Cardiac muscle cell (in vitro differentiated cells and primary cell): ENCODE results near the gene IFI27L2. TPM values are rescaled to one million over a fixed set of nuclear protein-coding genes. Genes with fewer than 3 reads are reported as not detected.
A peak's percentile ranks its signal among the peaks of the same experiment; 100 is the strongest.

Experiments
- DNase-seq, 2 donors: peaks; one replicate each; pipeline versions ENCODE4 v3.0.0 to v3.0.0-alpha.2; 2010 to 2017; ENCODE audit warnings: low read depth in 1 of 2, low spot score in 1 of 2
- H3K27ac ChIP-seq: fragments of 200-600 bp; sonication (generic); 2 replicates; pipeline ENCODE4 v1.5.1; 2016
- H3K27me3 ChIP-seq: fragments of 200-600 bp; sonication (generic); 2 replicates; pipeline ENCODE4 v1.6.0; 2016; ENCODE audit warnings: control low read depth
- H3K36me3 ChIP-seq: fragments of 200-600 bp; sonication (generic); 2 replicates; pipeline ENCODE4 v1.5.1; 2016; ENCODE audit warnings: control low read depth
- H3K4me1 ChIP-seq: fragments of 200-600 bp; sonication (generic); 2 replicates; pipeline ENCODE4 v1.8.1; 2017; ENCODE audit warnings: low read depth, mild to moderate bottlenecking, mixed run types
- H3K4me3 ChIP-seq: fragments of 200-600 bp; sonication (generic); 2 replicates; pipeline ENCODE4 v1.5.1; 2016; ENCODE audit warnings: mild to moderate bottlenecking
- H3K9me3 ChIP-seq: fragments of 200-600 bp; sonication (generic); 2 replicates; pipeline ENCODE4 v1.5.1; 2017; ENCODE audit warnings: low read depth, mild to moderate bottlenecking, control low read depth
- polyA plus RNA-seq: library from polyadenylated mRNA; unstranded; fragments of >200 nt; fragmentation: Nextera tagmentation; extraction: Ambion mirVana; gene quantifications from 2 replicates; pipeline ENCODE4 v1.2.1, GENCODE V29; 2016
- total RNA-seq: library from RNA; depleted of rRNA; stranded (reverse); fragments of >200 nt; gene quantifications from 2 replicates; pipeline ENCODE4 v1.2.3, GENCODE V29; 2016
- TF ChIP-seq, protein P1 (sequence below): IDR thresholded peaks from 2 replicates; pipeline ENCODE4 v1.5.1; 2012; ENCODE audit warnings: low read depth, mild to moderate bottlenecking, low read length

The IFI27L2 gene
- total and polyA plus RNA-seq, 2 experiments from 2014 or later = 251 to 257 TPM

DNA sequence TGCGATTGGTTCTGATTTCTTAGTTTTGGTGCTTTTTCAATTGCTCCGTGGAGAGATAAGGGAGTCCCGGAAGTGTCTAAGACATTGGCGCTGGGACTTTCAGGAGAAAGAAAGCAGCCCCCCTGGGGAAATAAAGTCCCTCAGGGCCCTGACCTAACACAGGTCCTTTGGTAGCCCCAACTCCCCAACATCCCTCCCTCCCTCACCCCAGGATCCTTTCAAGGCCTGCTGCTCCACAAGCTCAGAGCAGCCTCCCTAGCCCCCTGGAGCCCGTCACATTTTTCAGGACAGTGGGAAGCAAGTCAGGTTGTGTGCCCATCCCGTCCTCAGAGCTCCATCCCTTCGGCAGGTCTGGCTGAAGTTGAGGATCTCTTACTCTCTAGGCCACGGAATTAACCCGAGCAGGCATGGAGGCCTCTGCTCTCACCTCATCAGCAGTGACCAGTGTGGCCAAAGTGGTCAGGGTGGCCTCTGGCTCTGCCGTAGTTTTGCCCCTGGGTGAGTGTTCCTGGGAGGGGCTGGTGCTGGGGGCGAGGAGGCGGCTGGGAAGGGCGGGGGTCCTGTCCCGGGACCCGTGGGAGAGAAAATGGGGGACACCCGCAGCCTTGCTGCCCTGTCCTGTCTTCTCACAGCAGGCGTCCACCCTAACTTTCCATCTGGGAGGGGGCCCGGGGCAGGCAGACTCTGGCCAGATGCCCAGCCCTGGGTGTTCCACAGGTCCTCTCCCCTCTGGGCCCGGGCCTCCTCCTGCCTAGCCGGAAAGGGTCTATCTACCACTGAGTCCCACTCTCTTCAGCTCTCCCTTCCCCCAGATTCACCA, 17.9 kb downstream of the IFI27L2 start:
- H3K36me3 ChIP-seq = no peaks in the 10 kb centered on the region
- TF ChIP-seq, protein P1, sequence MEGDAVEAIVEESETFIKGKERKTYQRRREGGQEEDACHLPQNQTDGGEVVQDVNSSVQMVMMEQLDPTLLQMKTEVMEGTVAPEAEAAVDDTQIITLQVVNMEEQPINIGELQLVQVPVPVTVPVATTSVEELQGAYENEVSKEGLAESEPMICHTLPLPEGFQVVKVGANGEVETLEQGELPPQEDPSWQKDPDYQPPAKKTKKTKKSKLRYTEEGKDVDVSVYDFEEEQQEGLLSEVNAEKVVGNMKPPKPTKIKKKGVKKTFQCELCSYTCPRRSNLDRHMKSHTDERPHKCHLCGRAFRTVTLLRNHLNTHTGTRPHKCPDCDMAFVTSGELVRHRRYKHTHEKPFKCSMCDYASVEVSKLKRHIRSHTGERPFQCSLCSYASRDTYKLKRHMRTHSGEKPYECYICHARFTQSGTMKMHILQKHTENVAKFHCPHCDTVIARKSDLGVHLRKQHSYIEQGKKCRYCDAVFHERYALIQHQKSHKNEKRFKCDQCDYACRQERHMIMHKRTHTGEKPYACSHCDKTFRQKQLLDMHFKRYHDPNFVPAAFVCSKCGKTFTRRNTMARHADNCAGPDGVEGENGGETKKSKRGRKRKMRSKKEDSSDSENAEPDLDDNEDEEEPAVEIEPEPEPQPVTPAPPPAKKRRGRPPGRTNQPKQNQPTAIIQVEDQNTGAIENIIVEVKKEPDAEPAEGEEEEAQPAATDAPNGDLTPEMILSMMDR = no peak
- no peak for DNase-seq
- no peak overlapping the region for H3K4me3 ChIP-seq
- no peak overlapping the region for H3K27ac ChIP-seq
- H3K4me1 ChIP-seq = no peaks in the 10 kb centered on the region
- no peaks in the 10 kb centered on the region for H3K27me3 ChIP-seq
- H3K9me3 ChIP-seq = no peaks in the 10 kb centered on the region

GRCh38 chr14:94110552-94111181, 18.7 kb downstream of the IFI27L2 start, which contains the start of gene IFI27:
TSS of gene IFI27 (plus strand) at chr14:94110736.
- Histone ChIP-seq H3K4me3 (no peak within 1 kb of the TSS), H3K4me1 (no peaks in the 10 kb centered on the region), H3K9me3 (no peaks in the 10 kb centered on the region), H3K27ac (no peak within 1 kb of the TSS), H3K27me3 (no peaks in the 10 kb centered on the region), H3K36me3 (no peaks in the 10 kb centered on the region)
- TF ChIP-seq, protein P1 = no peak
- peak in 1 of 2 donors; percentile 66 for DNase-seq

DNA sequence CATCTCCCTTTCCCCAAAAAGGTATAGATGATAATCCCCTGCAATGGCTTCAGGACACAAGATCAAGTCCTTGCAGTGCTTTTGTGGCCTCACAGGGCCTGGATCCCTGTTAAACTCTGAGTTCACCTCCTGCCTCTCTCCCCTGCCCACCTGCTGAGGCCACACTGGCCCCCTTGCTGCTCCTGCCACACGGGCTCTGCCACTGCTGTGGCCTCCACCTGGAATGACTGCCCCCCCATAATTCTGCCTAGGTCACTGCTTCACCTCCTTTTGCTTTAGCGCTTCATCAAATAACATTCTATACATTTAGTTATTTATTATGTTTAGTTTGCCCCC, 19.5 kb downstream of the IFI27L2 start:
- H3K9me3 ChIP-seq = no peaks in the 10 kb centered on the region
- H3K27me3 ChIP-seq = no peaks in the 10 kb centered on the region
- no peaks in the 10 kb centered on the region for H3K36me3 ChIP-seq
- TF ChIP-seq, protein P1 = no peak
- no peak overlapping the region for H3K4me3 ChIP-seq
- no peak for DNase-seq
- H3K4me1 ChIP-seq = no peaks in the 10 kb centered on the region
- H3K27ac ChIP-seq = no peak overlapping the region

DNA sequence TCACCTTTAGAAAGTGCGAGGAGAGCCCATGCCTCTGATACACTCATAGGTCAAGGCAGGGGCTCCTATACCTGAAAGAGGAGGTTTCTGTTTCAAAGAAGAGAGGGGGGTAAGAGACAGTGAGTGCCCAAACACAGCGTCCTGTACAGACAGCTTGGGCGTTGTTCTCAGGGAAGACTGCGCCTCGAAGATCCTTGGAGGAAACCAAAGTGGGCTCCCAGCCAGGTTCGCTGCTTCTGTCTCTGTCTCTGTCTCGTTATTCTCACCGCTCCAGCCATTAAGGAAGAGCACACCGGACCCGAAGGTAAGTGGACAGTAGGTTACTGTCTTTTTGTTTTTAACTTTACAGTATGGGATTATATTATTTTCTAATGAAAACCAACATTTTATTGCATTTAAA, 24.7 kb downstream of the IFI27L2 start:
- no peak overlapping the region for H3K4me3 ChIP-seq
- TF ChIP-seq, protein P1 = no peak
- no peaks in the 10 kb centered on the region for H3K27me3 ChIP-seq
- H3K4me1 ChIP-seq = no peaks in the 10 kb centered on the region
- no peak overlapping the region for H3K27ac ChIP-seq
- DNase-seq = no peak
- no peaks in the 10 kb centered on the region for H3K36me3 ChIP-seq
- no peaks in the 10 kb centered on the region for H3K9me3 ChIP-seq

DNA sequence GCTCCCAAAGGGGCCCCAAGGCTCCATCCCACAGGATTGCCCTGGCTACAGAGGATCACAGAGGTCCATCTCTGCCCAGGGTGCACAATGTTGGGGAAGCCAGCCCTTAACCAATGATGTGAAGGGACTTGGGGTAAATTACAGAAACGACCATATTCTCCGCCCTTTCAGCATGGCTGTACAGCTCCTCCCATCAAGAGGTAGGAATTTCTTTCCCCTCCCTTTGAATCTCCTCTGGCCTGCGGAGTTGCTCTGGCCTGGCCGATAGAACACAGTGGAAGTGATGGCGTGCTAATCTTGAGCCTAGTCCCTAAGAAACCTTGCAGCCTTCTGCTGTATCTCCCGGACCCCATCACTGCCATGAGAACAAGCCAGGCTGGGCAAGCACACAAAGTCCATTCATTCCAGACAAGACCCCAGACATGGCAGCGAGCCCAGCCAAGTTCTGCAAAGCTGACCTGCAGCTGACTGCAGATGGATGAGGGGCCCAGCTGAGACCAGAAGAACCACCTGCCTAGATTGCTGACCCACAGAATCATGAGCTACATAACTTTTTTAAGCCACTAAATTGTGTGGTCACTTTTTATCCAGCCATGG, 25.8 kb downstream of the IFI27L2 start:
- Histone ChIP-seq H3K4me3 (no peak overlapping the region), H3K27ac (no peak overlapping the region), H3K4me1 (no peaks in the 10 kb centered on the region), H3K9me3 (no peaks in the 10 kb centered on the region), H3K36me3 (no peaks in the 10 kb centered on the region), H3K27me3 (no peaks in the 10 kb centered on the region)
- DNase-seq = no peak
- TF ChIP-seq, protein P1 = no peak
